ENCODE results near the gene FREY1.

The FREY1 gene

DNA sequence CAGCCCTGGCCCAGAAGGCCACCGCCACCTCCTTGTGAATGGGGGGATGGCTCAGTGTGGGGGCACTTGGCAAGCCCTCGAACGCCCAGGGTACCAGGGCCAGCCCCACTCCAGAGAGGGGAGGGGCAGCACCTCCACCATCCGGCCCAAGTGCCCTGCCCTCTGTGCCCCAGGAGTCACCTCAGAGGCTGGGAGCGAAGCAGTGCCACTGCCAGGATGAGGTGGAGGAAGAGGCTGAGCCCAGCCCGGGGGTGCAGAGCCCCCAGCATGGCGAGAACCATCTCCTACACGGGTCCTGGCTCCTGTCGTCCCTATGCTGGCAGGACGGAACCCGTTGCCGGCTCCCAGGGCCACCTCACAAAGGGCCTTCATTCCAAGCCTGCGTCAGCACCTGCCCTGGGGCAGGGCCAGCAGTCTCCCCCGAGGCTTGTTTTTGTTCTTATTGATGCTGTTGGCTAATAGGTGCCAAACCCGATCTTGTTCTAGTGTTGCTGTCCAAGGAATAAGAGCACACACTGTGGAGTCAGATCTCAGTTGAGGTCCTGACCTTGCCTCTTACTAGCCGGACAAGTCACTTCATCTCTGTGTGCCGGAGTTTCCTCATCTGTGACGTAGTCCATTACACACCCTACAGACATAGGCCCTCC lies at the start of gene FREY1:
TSS of gene FREY1 (minus strand) at position 307 of the 647 bp plus-strand sequence. CDS start at position 281, 26 bp downstream.
- no peak for DNase-seq (ENCODE audit: low read depth)
- TF ChIP-seq, protein P1, sequence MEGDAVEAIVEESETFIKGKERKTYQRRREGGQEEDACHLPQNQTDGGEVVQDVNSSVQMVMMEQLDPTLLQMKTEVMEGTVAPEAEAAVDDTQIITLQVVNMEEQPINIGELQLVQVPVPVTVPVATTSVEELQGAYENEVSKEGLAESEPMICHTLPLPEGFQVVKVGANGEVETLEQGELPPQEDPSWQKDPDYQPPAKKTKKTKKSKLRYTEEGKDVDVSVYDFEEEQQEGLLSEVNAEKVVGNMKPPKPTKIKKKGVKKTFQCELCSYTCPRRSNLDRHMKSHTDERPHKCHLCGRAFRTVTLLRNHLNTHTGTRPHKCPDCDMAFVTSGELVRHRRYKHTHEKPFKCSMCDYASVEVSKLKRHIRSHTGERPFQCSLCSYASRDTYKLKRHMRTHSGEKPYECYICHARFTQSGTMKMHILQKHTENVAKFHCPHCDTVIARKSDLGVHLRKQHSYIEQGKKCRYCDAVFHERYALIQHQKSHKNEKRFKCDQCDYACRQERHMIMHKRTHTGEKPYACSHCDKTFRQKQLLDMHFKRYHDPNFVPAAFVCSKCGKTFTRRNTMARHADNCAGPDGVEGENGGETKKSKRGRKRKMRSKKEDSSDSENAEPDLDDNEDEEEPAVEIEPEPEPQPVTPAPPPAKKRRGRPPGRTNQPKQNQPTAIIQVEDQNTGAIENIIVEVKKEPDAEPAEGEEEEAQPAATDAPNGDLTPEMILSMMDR (IDR thresholded peaks at IDR 0.05; ENCODE audit: insufficient read depth, low read depth, low read length, missing control alignments), result no peak
- no peak within 1 kb of the TSS for H3K4me3 ChIP-seq (ENCODE audit: low read length)

DNA sequence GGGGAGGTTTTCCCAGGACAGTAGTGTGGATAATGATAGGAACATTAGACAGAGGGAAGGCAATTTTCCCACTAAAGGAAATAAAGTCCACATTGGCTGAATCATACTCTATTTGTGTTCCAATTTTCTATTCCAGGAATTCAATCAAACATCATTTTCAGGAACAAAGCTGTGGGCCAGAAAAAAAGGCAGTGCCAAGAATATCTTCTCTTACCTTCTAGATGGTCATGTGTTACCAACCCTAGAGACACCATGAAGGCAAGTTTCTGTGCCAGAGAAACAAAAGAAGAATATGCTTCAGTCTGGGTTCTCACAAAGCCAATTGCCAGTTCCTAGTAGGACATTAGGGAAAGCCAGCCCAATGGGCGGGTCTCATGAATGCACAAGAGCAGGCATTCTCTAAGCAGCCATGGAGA lies 42.9 kb upstream of the FREY1 start:
- TF ChIP-seq, protein P1 (IDR thresholded peaks at IDR 0.05; ENCODE audit: insufficient read depth, low read depth, low read length, missing control alignments), result no peak
- no peak overlapping the region for H3K4me3 ChIP-seq (ENCODE audit: low read length)
- no peak for DNase-seq (ENCODE audit: low read depth)

GRCh38 chr11:45948356-45948755 lies 41.3 kb upstream of the FREY1 start:
- H3K4me3 ChIP-seq (ENCODE audit: low read length), result no peak overlapping the region
- TF ChIP-seq, protein P1 (IDR thresholded peaks at IDR 0.05; ENCODE audit: insufficient read depth, low read depth, low read length, missing control alignments), result no peak
- DNase-seq (ENCODE audit: low read depth), result no peak

DNA sequence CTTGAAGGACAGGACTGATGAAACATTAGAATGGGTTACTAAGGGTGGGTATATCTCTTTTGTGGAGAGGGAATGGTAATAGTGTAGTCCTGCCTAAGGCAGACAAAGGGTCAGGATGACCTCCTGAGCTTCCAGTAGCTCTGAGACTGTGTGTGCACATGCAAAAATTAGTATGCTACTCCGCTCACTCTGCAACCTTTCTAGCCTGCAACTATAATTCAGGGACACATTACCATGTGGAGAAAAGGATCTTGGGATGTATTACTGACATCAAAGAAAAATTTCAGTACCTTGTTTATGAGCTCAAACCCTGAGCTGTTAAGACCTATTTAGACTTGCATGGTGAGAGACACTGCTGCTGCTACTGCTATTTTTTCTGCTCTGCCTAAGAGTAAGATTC lies 40.8 kb upstream of the FREY1 start:
- H3K4me3 ChIP-seq (ENCODE audit: low read length), result no peak overlapping the region
- TF ChIP-seq, protein P1 (IDR thresholded peaks at IDR 0.05; ENCODE audit: insufficient read depth, low read depth, low read length, missing control alignments), result no peak
- no peak for DNase-seq (ENCODE audit: low read depth)

DNA sequence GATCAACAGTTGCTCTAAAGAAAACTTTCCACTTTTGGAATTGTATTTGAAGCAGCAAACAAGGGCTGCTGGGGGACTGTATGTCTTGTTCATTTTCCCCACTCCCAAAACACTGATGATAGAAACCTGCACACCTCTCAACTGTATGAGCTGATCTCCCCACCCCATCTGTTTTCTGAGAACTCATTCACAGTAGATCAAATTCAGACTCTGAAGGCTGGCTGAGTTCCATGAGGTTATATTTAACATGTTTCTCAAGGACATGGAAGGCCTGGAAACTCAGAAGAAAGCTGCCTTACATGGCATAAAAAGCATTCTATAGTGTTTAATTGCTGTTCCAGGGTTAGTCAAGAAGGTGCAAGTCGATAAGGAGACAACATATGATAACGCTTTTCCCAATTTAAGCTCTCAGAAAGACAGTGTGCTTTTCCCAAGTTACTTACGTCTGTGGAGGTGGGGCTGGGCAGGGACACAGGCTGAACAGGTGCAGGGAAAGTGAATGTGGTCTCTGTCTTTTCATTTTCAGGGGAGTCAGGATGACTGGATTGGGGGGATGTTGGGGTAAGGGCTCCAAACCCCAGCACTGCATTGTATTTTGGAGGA lies 38.4 kb upstream of the FREY1 start:
- no peak for DNase-seq (ENCODE audit: low read depth)
- TF ChIP-seq, protein P1 (IDR thresholded peaks at IDR 0.05; ENCODE audit: insufficient read depth, low read depth, low read length, missing control alignments), result no peak
- H3K4me3 ChIP-seq (ENCODE audit: low read length), result no peak overlapping the region

DNA sequence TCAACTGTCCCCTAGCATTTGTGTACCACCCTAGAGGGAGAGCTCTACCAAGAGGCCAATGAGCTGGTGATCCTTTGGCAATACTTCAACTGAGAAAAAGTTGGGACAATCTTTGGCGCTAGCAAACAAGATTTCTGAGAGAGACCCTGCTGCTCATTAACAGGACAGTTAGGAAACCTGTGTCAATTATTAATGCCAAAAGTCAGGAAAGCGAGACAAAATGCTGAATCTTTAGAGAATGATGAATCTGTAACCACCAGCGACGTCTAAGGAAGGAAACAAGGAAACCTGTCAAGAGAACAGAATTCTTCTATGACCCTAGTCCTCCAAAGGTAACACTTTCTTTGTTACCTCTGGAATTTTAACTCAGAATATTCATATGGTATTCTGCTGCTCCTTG lies 35.3 kb upstream of the FREY1 start:
- no peak overlapping the region for H3K4me3 ChIP-seq (ENCODE audit: low read length)
- TF ChIP-seq, protein P1 (IDR thresholded peaks at IDR 0.05; ENCODE audit: insufficient read depth, low read depth, low read length, missing control alignments), result no peak
- no peak for DNase-seq (ENCODE audit: low read depth)

GRCh38 chr11:45941285-45941684 lies 34.2 kb upstream of the FREY1 start:
- TF ChIP-seq, protein P1 (IDR thresholded peaks at IDR 0.05; ENCODE audit: insufficient read depth, low read depth, low read length, missing control alignments), result no peak
- no peak for DNase-seq (ENCODE audit: low read depth)

More at GRCh38 chr11:45941285-45941684, 34.2 kb upstream of the FREY1 start:
- no peak overlapping the region for H3K4me3 ChIP-seq (ENCODE audit: low read length)
